T follicular helper cell (primary cell): Measurements from ENCODE around the gene FNDC5.
"Not testable (repeated sequence)": the region's sequence is repeated elsewhere in the genome, so short reads cannot be mapped to it uniquely, and the experiment has no call there.

ENCODE experiments used
- DNase-seq: peaks from one replicate; pipeline ENCODE4 v3.0.0-alpha.2; 2020; ENCODE audit warnings: low read depth
- total RNA-seq, 2 experiments: gene quantifications; one replicate each; lab custom pipeline; 2026; lab: John Stamatoyannopoulos, UW

FNDC5 gene
- 0 reads per million in 2 experiments for total RNA-seq

- DNase-seq = no peak
These were observed at the start of gene FNDC5 for GRCh38 chr1:32870615-32871363. FNDC5 (minus strand) TSS chr1:32870912.

- DNase-seq = no peak
These were observed 49.4 kb upstream of the FNDC5 start for GRCh38 chr1:32919811-32920733.

DNA sequence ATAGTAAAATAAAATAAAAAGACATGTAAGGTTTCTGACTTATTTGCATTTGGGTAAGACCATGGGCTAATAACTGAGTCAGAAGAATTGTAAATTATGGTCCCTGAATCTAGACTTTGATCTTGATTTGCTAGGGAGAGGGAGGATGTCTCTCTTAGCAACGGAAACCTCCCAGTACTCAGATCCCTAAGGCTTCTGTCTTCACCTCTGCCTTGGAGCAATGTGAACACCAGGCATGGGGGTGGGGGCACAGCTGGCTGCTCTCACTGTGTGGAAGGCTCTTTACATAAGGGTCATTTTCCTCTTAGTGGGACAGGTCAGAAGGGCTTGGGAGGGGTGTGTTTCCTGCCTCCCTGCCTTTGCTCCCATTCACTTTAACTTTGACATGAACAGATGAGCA lies 47.5 kb upstream of the FNDC5 start:
- no peak for DNase-seq

DNA sequence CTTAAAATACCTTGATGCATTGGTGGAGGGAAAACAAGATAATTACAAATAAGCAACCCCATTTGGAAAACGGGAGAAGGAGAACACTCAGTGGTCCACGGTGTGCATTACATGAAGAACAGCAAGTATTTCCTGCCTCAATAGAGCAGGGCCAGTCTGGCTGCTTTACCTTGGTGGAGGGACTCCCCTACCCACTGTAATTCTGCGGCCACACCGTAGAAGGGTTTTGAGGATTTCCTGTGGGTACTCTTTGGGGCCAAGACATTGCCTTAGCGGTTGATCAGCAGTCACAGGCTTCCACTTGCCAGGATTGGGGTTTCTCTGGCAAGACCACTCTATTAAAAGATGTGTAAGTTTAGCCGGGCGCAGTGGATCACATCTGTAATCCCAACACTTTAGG lies 46.8 kb upstream of the FNDC5 start:
- DNase-seq = no peak

GRCh38 chr1:32915766-32916706 lies 45.3 kb upstream of the FNDC5 start:
- no peak for DNase-seq

DNA sequence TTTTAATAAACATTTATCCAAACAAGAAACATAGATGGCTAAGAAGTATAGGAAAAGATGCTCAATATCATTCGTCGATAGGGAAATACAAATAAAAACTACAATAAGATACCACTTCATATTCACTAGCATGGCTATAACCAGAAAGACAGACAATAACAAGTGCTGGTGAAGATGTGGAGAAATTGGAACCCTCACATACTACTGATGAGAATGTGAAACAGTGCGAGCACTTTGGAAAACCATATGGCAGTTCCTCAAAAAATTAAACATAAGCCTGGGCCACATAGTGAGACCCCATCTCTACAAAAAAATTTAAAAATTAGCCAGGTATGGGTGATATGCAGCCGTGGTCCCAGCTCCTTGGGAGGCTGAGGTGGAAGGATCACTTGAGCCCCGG lies 39.6 kb upstream of the FNDC5 start:
- DNase-seq = no peak

- DNase-seq = no peak
These were observed 36.7 kb upstream of the FNDC5 start for GRCh38 chr1:32907435-32907834.

GRCh38 chr1:32906654-32907053 lies 35.9 kb upstream of the FNDC5 start:
- DNase-seq = no peak

DNA sequence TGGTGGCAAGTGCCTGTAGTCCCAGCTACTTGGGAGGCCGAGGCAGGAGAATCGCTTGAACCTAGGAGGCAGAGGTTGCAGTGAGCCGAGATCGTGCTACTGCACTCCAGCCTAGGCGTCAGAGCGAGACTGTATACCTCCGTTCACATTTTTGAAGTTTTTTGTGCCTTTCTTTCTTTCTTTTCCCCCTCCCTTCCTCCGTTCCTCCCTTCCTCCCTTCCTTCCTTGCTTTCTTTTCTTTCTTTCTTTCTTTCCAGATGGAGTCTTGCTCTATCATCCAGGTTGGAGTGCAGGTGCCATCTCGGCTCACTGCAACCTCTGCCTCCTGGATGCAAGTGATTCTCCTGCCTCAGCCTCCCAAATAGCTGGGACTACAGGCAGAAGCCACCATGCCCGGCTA lies 34.9 kb upstream of the FNDC5 start:
- not testable (repeated sequence) for DNase-seq

GRCh38 chr1:32904797-32905196 lies 34.1 kb upstream of the FNDC5 start:
- DNase-seq = no peak

- DNase-seq = no peak
These were observed 33.5 kb upstream of the FNDC5 start for GRCh38 chr1:32903991-32904785.

DNA sequence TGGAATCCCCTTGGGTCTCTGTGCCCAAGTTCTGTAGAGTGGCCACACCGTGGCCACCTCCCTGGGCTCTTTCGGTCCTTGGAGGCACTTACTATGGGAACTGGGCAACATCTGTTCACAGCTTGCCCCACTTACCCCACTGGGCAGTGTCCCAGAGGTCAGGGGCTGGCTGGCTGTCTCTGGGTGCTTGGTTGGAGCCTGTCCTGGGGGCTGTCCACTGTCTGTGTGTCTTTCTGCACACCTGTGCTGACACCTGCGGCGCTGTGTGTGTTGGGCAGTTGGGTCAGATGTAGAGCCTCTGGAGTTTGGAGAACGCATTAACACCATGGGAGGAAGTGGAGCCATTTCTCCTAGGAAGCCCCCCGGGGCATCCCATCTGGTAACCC lies 31.8 kb upstream of the FNDC5 start:
- no peak for DNase-seq

DNA sequence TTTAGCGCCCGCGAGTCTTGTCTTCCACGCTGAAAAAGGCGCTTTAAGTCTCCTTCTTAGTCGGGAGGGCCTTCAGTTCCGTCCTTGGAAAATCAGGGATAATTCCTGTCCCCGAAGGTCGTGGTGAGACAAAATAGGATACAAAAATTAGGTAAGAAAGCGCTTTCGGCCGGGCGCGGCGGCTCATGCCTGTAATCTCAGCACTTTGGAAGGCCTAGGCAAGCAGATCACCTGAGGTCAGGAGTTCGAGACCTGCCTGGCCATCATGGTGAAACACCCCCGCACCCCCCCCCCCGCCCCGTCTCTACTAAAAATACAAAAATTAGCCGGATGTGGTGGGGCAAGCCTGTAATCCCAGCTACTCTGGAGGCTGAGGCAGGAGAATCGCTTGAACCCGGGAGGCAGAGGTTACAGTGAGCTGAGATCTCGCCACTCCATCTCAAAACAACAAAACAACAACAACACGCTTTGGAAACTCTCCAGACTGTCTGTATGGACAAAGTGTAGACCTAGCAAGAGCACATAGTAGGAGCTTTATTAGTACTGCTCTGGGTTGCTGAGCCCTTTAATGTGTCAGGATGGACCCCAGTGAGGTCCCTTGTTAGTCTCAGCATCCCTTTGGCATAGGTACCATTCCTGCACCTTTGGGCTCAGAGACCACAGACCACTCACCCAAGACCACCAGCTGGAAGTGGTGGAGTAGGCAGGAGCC lies 31.3 kb upstream of the FNDC5 start:
- no peak for DNase-seq

- no peak for DNase-seq
These were observed 30.5 kb upstream of the FNDC5 start, which contains the start of gene TMEM54 for GRCh38 chr1:32900956-32901822. TMEM54 (minus strand) TSS chr1:32901389; CDS start chr1:32901238, 151 bp downstream.

DNA sequence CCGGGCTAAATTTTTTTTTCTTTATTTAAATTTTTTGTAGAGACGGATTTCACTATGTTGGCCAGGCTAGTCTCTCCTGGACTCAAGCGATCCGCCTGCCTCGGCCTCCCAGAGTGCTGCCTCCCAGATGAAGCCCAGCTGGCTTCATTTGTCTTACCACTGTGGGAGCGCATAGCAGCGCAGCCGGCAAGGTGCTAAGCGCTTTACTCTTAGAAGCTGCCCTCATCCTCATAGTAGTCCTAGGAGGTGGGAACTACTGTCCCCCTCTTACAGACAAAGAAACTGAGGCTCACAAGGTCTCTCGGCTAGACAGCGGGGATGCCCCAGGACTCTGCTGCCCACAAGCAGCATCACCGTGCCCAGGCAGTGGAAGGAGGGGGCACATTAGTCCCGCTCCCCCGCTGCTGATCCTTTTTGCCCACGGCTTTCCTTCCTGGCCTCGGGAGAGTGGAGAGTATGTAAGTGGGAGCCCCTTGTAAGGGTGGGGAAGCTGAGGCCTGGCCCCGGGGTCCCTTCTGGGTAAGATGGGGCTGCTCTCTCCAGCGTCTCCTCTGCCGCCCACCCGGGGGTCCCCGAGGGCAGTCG lies 29.8 kb upstream of the FNDC5 start:
- DNase-seq = no peak

DNA sequence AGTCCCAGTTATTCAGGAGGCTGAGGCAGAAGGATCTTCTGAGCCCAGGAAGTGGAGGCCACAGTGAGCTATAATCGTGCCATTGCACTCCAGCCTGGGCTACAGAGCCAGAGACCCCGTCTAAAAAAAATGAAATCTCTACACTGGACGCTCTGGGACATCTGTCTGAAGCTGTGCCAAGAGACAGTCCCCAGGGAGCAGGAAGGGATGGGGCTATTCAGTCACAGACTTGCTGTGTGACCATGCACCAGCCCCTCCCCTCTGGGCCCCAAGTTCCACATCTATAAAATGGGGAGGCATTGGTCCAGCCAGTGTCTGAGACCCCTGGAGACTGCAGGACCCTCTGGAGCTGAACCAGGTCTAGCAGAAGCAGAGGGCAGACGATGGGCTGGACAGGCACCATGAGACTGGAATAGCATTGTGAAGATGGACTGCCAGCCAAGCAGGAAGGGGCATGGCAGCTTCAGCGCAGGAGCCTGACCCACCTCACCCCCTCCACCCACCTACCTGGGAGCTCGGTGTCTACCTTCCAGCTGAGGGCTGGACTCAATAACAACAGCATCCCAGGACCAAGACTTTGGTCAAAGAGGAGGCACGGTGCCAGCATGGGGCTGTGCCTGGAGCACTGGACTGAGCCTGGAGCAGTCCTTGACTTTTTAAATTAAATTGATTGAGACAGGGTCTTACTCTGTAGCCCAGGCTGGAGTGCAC lies 29.0 kb upstream of the FNDC5 start:
- no peak for DNase-seq

DNA sequence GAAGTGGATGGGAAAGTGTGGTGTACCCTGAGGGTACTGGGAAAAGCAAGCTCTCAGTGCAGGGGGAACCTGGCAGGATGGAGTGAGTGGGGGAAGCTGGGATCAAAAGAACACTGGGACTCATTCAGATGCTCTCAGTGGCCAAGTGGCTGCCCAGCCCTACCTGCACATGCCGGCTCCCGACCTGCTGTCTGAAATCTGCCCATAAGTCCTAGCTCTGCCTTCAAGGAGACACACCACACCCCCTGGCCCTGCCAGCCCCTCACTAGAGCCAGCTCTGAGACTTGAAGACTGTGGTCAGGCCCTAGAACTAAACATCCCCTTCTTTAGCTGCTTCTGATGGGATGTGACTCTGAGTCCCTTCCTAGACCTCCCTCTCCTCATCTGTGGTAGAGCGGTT lies 28.2 kb upstream of the FNDC5 start:
- DNase-seq = no peak

GRCh38 chr1:32898056-32898455 lies 27.3 kb upstream of the FNDC5 start:
- no peak for DNase-seq
